GM10266 (cell line): ENCODE results near the gene PCDHB7.
"Not testable (repeated sequence)": the region's sequence is repeated elsewhere in the genome, so short reads cannot be mapped to it uniquely, and the experiment has no call there.

Experiments
- DNase-seq: peaks from one replicate; pipeline ENCODE4 v3.0.0; 2012; ENCODE audit errors: extremely low spot score
- CTCF ChIP-seq: IDR thresholded peaks from 2 replicates; pipeline ENCODE4 v1.5.1; 2012; ENCODE audit warnings: mild to moderate bottlenecking, low read depth; ENCODE audit not compliant: control insufficient read depth, insufficient read depth; ENCODE audit errors: missing control alignments

PCDHB7 gene

GRCh38 chr5:141172381-141173204 lies at the start of gene PCDHB7:
TSS of gene PCDHB7 (plus strand) at chr5:141172644. CDS start at chr5:141172836, 192 bp downstream.
- TF ChIP-seq CTCF, result peak; percentile 26
- DNase-seq, result no peak

- not testable (repeated sequence) for DNase-seq
These were observed 48.9 kb upstream of the PCDHB7 start for GRCh38 chr5:141123396-141124135.

- TF ChIP-seq CTCF, result no peak
- DNase-seq, result no peak
These were observed 45.1 kb upstream of the PCDHB7 start for GRCh38 chr5:141127305-141127704.

GRCh38 chr5:141135030-141135717 lies 37.3 kb upstream of the PCDHB7 start, which contains the start of gene PCDHB5:
TSS of gene PCDHB5 (plus strand) at chr5:141135206. CDS start at chr5:141135435, 229 bp downstream.
- peak; percentile 10 for TF ChIP-seq CTCF
- no peak for DNase-seq

GRCh38 chr5:141135718-141136266 lies 36.7 kb upstream of the PCDHB7 start:
- no peak for DNase-seq
- TF ChIP-seq CTCF, result no peak

- DNase-seq, result not testable (repeated sequence)
These were observed 35.1 kb upstream of the PCDHB7 start for GRCh38 chr5:141137346-141137745.

- no peak for TF ChIP-seq CTCF
- DNase-seq, result no peak
These were observed 22.6 kb upstream of the PCDHB7 start, which contains the start of gene PCDHB6 for GRCh38 chr5:141149812-141150211. TSS of gene PCDHB6 (plus strand) at chr5:141150057. CDS start at chr5:141150258, 201 bp downstream.
